HepG2 (cell line): ENCODE data around the gene RNU11. TPM values are rescaled to one million over a fixed set of nuclear protein-coding genes. Genes with fewer than 3 reads are reported as not detected.

Experiments
- CHD4 ChIP-seq: fragments of 200-600 bp; sonication (generic); IDR thresholded peaks from 2 replicates; pipeline ENCODE4 v1.7.0; 2017; ENCODE audit warnings: mild to moderate bottlenecking, low read length, borderline replicate concordance
- FIP1L1 ChIP-seq: fragments of 200-400 bp; formaldehyde crosslinking; IDR thresholded peaks from 2 replicates; pipeline ENCODE4 v1.6.1; 2018; ENCODE audit warnings: low read depth, mild to moderate bottlenecking, low read length, moderate library complexity, borderline replicate concordance; ENCODE audit not compliant: insufficient read depth
- HNRNPK ChIP-seq: fragments of 200-400 bp; formaldehyde crosslinking; IDR thresholded peaks from 2 replicates; pipeline ENCODE4 v1.6.1; 2018; ENCODE audit warnings: low read length, low read depth, moderate library complexity, mild to moderate bottlenecking; ENCODE audit not compliant: poor library complexity, severe bottlenecking
- LCORL ChIP-seq, 2 experiments: fragments of 450-650 bp in 1 of 2; sonication (generic) in 1 of 2; formaldehyde crosslinking in 1 of 2; IDR thresholded peaks; 2 replicates each; pipeline versions ENCODE4 v1.5.0 to v1.6.1; 2017 to 2020; ENCODE audit warnings: antibody characterized with exemption in 1 of 2, missing genetic modification reagents in 1 of 2
- MAFG ChIP-seq: sonication (generic); formaldehyde crosslinking; IDR thresholded peaks from 2 replicates; pipeline ENCODE4 v1.5.1; 2020; ENCODE audit warnings: mild to moderate bottlenecking, missing genetic modification reagents
- NBN ChIP-seq: fragments of 450-650 bp; conservative IDR thresholded peaks from 2 replicates; pipeline ENCODE4 v1.6.1; 2017
- PITX1 ChIP-seq: sonication (generic); formaldehyde crosslinking; IDR thresholded peaks from 2 replicates; pipeline ENCODE4 v1.5.1; 2020; ENCODE audit warnings: mild to moderate bottlenecking, missing genetic modification reagents
- RFXAP ChIP-seq: sonication (generic); formaldehyde crosslinking; IDR thresholded peaks from 2 replicates; pipeline ENCODE4 v1.4.0; 2020; ENCODE audit warnings: missing genetic modification reagents, borderline replicate concordance
- THAP11 ChIP-seq: IDR thresholded peaks from 2 replicates; pipeline ENCODE4 v1.6.1; 2016; ENCODE audit warnings: missing biosample characterization, missing genetic modification reagents
- ZBTB3 ChIP-seq: sonication (generic); formaldehyde crosslinking; IDR thresholded peaks from 2 replicates; pipeline ENCODE4 v1.4.0; 2020; ENCODE audit warnings: low read depth, mild to moderate bottlenecking, moderate library complexity, missing genetic modification reagents, borderline replicate concordance
- ZFP37 ChIP-seq: sonication (generic); formaldehyde crosslinking; IDR thresholded peaks from 2 replicates; pipeline ENCODE4 v1.4.0; 2020; ENCODE audit warnings: missing genetic modification reagents, borderline replicate concordance
- polyA plus RNA-seq, 8 experiments: library from polyadenylated mRNA; depleted of rRNA in 3 of 8; stranded (reverse) in 7 of 8; unstranded in 1 of 8; fragments of >200 nt; fragmentation: Illumina TruSeq in 4 of 8; extraction: Trizol in 4 of 8; gene quantifications; 2 replicates each; pipeline versions ENCODE4 v1.2.1 to v1.2.3, GENCODE V29; 2011 to 2016; ENCODE audit warnings: low read depth in 4 of 8, missing spikeins in 1 of 8, mixed read lengths in 1 of 8; ENCODE audit not compliant: insufficient read depth in 1 of 8
- total RNA-seq, 5 experiments: library from RNA; depleted of rRNA; stranded (reverse); fragments of >200 nt; fragmentation: Illumina TruSeq; extraction: Trizol; gene quantifications; 2 replicates each; pipeline ENCODE4 v1.2.3, GENCODE V29; 2016; ENCODE audit warnings: low read depth in 1 of 5
- TF ChIP-seq, protein P1 (sequence below): sonication (generic); formaldehyde crosslinking; IDR thresholded peaks from 2 replicates; pipeline ENCODE4 v1.5.1; 2020; ENCODE audit warnings: mild to moderate bottlenecking, missing genetic modification reagents
- TF ChIP-seq, protein P2 (sequence below): sonication (generic); formaldehyde crosslinking; IDR thresholded peaks from 2 replicates; pipeline ENCODE4 v1.4.0; 2020; ENCODE audit warnings: missing genetic modification reagents, borderline replicate concordance
- TF ChIP-seq, protein P3 (sequence below): sonication (generic); formaldehyde crosslinking; IDR thresholded peaks from 2 replicates; pipeline ENCODE4 v1.9.0; 2021; ENCODE audit warnings: missing genetic modification reagents, borderline replicate concordance
- TF ChIP-seq, protein P4 (sequence below): sonication (generic); formaldehyde crosslinking; IDR thresholded peaks from 2 replicates; pipeline ENCODE4 v1.9.0; 2021; ENCODE audit warnings: missing genetic modification reagents, borderline replicate concordance
- TF ChIP-seq, protein P5 (sequence below): conservative IDR thresholded peaks from 2 replicates; pipeline ENCODE4 v1.6.1; 2018; ENCODE audit warnings: missing genetic modification reagents
- TF ChIP-seq, protein P6 (sequence below): sonication (generic); formaldehyde crosslinking; IDR thresholded peaks from 2 replicates; pipeline ENCODE4 v1.5.0; 2020; ENCODE audit warnings: missing genetic modification reagents

The RNU11 gene
- total and polyA plus RNA-seq, 2 of the 13 experiments (the other 11 are each of a cell fraction or from before 2014, with no cell fraction given): not detected

DNA sequence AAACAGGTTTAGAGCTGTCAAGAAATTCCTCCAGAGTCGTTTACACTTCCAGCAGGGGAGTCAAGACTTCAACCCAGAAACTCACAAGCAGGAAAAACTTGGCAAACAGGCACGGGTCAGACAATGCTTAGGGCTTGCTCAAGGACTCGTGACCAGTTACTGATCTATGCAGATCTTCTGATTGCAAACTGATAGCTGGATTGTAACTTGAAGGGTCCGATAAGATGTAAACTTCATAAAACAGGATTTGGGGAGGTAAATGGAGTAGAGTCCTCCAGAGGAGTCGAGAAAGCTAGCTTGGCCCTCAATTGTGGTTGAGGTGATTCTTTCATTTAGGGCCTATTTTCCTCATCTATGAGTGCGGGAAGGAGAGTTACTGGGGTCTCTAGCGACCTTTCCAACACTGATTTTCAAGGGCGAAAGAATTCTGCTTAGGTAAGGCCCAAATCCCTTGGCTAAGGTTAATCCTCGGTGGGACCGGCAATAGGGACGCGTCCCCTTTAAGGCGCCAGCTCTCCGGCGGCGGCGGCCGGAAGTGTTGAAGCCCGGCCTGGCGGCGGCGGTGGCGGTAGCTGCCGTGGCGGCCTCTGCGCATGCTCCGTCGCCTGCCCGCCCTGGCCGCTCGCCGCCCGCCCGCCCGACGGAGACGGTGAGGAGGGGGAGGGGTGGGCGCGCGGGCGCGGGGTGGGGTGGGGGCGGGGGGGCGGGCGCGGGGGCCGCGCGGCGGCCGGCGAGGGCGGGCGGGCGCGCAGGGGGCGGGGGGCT is 20.0 kb downstream of the RNU11 start, which contains the start of gene GMEB1 (continued):
- TF ChIP-seq, protein P1, sequence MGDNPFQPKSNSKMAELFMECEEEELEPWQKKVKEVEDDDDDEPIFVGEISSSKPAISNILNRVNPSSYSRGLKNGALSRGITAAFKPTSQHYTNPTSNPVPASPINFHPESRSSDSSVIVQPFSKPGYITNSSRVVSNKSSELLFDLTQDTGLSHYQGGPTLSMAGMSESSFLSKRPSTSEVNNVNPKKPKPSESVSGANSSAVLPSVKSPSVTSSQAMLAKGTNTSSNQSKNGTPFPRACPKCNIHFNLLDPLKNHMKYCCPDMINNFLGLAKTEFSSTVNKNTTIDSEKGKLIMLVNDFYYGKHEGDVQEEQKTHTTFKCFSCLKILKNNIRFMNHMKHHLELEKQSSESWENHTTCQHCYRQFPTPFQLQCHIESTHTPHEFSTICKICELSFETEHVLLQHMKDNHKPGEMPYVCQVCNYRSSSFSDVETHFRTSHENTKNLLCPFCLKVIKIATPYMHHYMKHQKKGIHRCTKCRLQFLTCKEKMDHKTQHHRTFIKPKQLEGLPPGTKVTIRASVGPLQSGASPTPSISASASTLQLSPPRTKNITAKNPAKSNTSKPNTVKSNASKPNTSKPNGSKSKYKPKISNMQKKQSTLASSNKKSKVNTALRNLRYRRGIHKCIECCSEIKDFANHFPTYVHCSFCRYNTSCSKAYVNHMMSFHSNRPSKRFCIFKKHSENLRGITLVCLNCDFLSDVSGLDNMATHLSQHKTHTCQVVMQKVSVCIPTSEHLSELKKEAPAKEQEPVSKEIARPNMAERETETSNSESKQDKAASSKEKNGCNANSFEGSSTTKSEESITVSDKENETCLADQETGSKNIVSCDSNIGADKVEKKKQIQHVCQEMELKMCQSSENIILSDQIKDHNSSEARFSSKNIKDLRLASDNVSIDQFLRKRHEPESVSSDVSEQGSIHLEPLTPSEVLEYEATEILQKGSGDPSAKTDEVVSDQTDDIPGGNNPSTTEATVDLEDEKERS (CRISPR knock-in tag): 0 out of 2 replicates have a peak, but pooled peaks have one; percentile 23
- TF ChIP-seq, protein P2, sequence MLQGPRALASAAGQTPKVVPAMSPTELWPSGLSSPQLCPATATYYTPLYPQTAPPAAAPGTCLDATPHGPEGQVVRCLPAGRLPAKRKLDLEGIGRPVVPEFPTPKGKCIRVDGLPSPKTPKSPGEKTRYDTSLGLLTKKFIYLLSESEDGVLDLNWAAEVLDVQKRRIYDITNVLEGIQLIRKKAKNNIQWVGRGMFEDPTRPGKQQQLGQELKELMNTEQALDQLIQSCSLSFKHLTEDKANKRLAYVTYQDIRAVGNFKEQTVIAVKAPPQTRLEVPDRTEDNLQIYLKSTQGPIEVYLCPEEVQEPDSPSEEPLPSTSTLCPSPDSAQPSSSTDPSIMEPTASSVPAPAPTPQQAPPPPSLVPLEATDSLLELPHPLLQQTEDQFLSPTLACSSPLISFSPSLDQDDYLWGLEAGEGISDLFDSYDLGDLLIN: no peak
- TF ChIP-seq HNRNPK: peak; percentile 29
- TF ChIP-seq, protein P3, sequence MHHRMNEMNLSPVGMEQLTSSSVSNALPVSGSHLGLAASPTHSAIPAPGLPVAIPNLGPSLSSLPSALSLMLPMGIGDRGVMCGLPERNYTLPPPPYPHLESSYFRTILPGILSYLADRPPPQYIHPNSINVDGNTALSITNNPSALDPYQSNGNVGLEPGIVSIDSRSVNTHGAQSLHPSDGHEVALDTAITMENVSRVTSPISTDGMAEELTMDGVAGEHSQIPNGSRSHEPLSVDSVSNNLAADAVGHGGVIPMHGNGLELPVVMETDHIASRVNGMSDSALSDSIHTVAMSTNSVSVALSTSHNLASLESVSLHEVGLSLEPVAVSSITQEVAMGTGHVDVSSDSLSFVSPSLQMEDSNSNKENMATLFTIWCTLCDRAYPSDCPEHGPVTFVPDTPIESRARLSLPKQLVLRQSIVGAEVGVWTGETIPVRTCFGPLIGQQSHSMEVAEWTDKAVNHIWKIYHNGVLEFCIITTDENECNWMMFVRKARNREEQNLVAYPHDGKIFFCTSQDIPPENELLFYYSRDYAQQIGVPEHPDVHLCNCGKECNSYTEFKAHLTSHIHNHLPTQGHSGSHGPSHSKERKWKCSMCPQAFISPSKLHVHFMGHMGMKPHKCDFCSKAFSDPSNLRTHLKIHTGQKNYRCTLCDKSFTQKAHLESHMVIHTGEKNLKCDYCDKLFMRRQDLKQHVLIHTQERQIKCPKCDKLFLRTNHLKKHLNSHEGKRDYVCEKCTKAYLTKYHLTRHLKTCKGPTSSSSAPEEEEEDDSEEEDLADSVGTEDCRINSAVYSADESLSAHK: no peak
- TF ChIP-seq THAP11: peak; percentile 73
- TF ChIP-seq FIP1L1: no peak
- no peak for TF ChIP-seq CHD4
- TF ChIP-seq, protein P4, sequence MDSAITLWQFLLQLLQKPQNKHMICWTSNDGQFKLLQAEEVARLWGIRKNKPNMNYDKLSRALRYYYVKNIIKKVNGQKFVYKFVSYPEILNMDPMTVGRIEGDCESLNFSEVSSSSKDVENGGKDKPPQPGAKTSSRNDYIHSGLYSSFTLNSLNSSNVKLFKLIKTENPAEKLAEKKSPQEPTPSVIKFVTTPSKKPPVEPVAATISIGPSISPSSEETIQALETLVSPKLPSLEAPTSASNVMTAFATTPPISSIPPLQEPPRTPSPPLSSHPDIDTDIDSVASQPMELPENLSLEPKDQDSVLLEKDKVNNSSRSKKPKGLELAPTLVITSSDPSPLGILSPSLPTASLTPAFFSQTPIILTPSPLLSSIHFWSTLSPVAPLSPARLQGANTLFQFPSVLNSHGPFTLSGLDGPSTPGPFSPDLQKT (CRISPR knock-in tag): no peak
- no peak for TF ChIP-seq ZBTB3
- TF ChIP-seq, protein P5, sequence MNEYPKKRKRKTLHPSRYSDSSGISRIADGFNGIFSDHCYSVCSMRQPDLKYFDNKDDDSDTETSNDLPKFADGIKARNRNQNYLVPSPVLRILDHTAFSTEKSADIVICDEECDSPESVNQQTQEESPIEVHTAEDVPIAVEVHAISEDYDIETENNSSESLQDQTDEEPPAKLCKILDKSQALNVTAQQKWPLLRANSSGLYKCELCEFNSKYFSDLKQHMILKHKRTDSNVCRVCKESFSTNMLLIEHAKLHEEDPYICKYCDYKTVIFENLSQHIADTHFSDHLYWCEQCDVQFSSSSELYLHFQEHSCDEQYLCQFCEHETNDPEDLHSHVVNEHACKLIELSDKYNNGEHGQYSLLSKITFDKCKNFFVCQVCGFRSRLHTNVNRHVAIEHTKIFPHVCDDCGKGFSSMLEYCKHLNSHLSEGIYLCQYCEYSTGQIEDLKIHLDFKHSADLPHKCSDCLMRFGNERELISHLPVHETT (CRISPR knock-in tag): peak; percentile 37; the same call in 1 of the 2 replicates
- TF ChIP-seq MAFG (CRISPR knock-in tag): no peak
- TF ChIP-seq RFXAP (CRISPR knock-in tag): 0 out of 2 replicates have a peak, but pooled peaks have one; percentile 42
- no peak for TF ChIP-seq LCORL (IDR thresholded peaks at IDR 0.05)
- TF ChIP-seq LCORL (CRISPR knock-in tag; IDR thresholded peaks at IDR 0.05): 0 out of 2 replicates have a peak, but pooled peaks have one; percentile 30
- TF ChIP-seq, protein P6, sequence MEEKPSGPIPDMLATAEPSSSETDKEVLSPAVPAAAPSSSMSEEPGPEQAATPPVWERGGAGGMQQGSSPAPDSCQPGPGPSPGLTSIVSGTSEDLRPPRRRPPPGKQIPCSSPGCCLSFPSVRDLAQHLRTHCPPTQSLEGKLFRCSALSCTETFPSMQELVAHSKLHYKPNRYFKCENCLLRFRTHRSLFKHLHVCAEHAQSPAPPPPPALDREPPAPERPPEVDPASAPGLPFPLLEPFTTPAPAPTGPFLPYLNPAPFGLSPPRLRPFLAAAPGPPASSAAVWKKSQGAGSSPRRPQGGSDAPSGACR (CRISPR knock-in tag): no peak
- peak; percentile 67 for TF ChIP-seq PITX1 (CRISPR knock-in tag)
- no peak for TF ChIP-seq NBN
- TF ChIP-seq ZFP37 (CRISPR knock-in tag): 0 out of 2 replicates have a peak, but pooled peaks have one; percentile 24
